ENCODE data around the gene TUBB6.

Gene TUBB6

DNA sequence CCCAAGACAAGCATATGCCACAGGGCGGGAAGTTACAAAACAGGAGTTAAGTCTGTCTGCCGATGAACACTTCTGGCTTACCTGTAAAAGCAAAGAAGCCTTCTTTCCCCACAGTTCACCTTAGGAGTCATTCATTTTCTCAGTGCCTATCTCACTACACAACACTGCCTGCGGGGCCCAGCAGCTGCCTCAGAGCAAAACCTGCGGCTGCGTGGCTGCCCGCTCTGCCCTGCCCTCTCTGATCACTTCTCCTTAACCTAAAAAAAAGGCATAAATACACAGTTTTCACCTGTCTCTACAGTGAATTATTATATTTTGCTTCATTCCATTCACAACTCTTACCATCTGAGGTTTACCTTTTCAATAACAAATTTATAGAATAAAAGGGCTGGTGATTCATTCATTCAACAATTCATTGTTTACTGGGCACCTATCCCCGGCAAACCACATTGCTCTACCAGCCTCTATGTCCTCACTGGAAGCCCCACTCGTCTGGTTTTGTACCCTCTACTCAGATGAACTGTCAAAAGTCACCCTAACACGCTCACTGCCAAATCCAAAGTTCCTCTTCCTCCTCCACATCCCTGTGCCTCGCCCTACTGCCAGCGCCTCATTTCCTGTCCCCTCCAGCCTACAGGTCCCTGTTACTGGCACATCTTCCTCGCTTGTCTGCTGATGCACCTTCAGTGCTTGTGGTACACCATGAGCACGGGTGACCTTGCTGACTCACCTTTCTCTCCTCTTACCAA lies 37.6 kb downstream of the TUBB6 start:
- DNase-seq = no peak

DNA sequence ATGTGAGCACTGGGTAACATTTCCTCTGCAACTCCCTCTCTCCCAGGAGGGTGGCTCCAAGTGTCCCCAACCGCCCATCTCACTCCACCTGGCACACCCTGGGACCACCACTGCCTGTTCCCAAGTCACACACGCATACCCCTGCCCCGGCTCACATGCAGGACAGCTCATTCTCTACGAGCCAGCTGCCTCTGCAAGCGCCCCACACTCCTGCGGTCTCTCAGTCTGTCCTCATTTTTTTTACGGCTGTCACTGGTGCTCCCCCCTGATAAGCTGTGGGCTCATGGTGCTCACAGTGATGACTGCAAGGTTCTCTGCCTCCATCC lies 38.2 kb downstream of the TUBB6 start:
- DNase-seq = no peak

DNA sequence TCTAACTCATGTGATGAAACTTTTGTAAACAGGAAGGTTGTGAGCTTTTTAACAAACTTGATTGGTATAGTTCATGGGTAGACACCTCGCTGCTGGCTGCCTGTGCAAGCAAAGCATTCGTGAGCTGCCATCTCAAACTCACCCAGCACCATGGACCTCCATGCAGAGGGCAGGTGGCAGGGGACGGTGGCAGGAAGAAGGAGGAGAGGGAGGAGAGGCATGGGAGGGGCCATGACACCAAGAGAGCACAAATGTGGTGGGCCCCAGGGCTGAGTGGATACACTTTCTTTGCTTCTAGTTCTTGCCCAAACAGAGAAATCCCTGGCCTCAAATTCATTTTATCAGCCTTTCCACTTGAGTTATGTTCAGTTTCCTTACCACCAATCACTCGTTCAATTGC lies 39.9 kb downstream of the TUBB6 start:
- DNase-seq = no peak

DNA sequence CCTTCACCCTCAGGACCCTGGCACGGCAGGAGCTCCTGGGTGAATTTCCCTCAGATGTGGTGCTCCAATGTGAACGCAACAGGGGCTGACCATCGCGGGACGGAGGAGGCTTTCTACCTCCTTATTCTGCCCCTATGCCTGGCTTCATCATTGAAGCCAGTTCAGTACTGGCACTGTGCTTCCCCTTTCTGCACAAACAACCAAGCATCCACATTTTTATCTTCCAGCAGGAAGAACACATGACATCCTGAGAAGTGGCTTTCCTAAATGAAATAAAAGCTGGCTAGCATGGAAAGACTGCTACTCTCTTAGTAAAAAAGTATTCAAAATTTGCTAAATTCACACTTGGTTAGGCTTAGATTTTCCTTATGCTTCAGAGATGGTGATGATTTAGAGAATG lies 44.1 kb downstream of the TUBB6 start:
- DNase-seq = no peak

DNA sequence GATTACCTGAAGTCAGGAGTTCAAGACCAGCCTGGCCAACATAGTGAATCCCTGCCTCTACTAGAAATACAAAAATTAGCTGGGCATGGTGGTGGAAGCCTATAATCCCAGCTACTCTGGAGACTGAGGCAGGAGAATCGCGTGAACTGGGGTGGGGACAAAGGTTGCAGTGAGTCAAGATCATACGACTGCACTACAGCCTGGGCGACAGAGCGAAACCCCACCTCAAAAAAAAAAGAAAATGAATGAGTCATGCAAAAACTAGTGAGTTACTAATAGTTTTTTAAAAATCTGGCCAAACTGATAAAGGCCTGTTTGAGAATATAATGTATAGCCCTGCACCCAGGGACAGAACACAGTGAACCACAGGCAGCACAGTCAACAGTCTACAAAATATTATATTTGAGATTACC lies 51.5 kb downstream of the TUBB6 start:
- DNase-seq = no peak

DNA sequence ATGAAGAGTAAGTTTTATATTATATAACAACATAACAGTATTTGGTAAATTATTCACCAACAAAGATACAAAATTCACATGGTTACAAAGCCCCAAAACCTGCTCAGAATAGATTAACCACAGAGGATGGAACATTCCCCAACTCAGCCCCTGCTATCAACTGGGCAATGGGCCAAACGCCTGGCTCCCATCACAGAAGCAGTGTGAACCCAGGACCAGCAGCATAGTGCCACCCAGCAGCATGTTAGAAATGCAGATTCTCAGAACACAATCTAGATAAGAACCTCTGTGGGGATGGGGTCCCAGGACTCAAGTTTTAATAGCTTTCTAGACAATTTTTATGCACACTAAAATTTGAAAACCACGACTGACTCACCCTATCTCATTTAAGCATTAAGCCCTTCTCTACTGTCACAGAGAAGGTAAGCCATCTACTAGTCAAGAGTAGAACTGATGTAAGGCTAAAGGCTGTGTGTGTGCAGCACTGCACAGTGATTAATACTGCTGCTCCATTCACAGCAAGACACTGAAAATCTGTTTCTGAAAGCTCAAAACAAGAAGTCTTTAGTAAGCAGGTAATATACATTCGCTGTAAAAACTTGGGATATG lies 53.8 kb downstream of the TUBB6 start:
- DNase-seq = no peak

DNA sequence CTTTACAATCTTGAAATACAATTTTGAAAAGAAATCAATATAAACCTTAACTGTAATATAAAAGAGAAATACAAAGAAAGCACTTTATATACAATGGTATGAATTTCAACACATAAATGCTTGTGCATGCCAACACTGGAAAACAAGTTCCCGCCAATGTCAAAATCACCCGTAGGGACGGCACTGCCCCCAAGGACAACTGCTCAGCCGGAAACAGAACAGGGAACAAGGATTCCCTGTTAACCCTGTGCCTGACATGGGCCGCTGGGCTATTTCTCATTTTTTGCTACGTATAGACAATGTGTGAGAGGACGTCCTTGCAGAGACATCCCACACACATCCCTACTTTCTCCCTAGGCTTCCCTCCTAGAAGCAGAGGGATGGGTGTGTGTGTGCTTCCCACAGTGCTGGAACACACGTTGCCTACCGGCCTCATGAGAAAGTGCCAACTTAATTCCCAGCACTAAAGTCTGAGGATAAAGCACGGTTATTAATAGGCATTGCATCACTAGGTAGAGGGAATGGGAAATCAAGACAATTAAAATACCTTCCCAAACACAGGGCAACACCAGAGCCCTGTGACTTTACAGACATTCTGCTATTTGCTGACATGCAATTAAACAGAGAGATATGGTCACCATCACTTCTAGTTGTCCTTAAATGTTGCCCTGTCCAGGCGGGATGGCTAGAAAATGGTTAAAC lies 54.6 kb downstream of the TUBB6 start:
- DNase-seq = no peak

DNA sequence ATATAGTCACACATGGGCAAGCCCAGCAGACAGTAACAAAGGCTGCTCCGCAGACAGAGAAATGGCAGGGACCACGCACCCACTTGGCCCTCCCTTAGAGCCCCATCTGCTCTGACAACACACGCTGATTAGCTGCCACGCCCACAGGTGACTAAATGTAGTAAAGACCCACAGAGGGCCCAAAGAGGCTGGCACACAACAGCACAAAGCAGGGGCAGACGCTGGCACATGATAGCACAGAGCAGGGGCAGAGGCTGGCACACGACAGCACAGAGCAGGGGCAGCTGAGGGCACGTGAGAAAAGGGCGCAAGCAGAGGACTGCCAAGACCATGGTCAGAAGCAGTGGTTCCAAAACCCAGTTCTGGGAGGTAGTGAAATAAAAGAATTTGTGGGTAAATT lies 58.3 kb downstream of the TUBB6 start:
- no peak for DNase-seq

DNA sequence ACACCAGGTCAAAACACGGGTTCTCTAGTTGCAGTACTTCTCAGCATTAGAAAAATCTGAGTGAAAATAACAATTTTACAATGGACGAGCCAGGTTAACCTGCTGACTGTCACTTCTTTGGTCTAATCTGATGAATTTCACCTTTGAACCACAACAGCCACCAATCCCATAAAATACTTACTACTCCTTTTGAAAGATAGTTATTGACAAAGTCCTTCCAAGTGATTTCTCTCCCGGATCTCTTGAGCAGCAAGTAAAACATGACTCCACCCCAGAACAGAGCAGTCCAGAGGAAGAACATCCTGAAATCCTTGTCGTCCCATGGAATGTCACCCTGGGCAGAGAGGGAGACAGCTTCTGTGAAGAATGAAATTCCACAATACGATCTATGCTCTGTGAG lies 58.7 kb downstream of the TUBB6 start:
- DNase-seq = no peak

DNA sequence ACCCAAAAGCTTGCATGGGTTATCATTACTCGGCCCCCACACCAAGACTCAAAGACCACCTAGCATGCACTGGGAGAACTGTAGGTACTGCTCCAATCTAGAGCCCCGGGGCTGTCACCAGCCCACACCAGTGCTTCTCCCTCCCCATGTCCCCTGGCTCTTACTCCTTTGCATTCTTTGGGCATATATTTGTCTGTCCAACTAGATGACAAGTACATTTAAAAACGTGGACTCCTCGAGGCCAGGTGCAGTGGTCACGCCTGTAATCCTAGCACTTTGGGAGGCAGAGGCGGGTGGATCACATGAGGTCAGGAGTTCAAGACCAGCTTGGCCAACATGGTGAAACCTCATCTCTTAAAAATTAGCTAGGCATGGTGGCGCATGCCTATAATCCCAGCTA lies 61.2 kb downstream of the TUBB6 start:
- no peak for DNase-seq

DNA sequence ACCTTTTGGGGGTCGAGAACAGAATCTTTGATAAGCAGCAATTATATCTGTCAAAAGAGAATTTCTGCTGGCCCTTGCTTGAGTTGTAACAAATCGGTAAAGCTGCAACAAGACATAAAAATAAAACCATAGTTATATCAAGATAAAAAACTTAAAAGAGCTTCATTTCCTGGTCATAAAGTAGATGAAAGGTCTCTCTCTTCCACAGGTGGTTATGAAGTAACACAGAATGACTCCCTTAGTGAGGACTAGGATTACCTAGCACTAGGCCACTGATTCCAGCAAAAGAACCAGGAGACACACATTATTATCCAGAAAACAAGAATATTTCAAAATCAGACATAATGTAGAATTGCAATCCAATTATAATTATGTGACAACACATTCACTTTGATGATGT lies 63.5 kb downstream of the TUBB6 start:
- DNase-seq = no peak

DNA sequence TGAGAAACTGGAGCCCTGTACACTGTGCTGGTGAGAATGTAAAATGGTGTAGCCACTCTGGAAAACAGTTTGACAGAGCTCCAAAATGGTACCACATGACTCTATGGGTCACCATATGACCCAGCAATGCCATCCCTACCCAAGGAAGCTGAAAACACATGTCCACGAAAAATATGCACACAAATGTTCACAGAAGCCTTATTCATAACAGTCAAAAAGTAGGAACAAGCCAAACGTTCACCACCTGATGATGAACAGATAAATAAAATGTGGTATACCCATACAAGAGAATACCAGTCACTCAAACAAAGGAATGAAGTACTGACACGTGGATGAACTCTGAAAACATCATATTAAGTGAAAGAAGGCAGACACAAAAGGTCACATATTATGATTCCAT lies 64.4 kb downstream of the TUBB6 start:
- no peak for DNase-seq

DNA sequence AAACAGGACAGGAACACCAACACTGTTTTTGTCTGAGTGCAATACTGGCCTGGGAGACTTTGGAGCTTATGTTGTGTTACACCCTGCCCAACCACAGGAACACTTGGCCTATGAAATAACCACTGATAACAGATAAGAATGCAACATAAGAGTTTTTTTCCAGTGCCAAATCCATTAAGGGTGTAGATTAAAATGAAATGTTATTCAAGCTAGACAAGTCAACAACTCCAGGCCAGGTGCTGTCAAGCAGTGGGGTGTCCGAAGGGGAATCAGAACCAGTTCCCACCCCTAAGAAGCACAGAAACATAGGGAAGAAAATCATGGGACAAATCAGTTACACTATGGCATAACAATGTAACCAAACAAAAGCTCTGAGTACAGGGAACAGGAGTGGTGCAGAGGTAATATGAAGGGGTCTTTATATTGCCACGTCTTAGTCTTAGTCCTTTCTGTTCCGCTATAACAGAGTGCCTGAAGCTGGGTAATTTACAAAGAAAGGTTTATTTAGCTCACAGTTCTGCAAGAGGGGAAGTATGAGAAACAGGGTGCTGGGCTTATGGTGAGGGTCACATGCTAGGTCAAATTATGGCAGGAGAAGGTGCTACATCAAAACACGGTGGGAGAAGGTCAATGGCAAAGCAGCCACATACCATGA lies 65.2 kb downstream of the TUBB6 start:
- DNase-seq = no peak

DNA sequence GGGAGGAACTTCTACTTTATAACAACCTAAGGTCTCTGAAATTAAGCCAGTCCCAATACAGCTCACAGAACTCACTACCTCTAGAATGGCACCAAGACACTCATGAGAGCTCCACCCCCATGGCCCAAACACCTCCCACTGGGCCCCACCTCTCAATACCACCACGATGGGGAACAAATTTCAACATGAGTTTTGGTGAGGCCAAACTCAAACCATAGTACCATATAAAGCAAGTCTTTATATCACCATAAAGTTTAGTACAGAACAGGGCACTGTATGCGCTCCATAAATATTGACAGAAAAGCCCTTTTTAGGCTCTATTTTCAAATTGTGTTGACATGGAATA lies 65.7 kb downstream of the TUBB6 start:
- no peak for DNase-seq

DNA sequence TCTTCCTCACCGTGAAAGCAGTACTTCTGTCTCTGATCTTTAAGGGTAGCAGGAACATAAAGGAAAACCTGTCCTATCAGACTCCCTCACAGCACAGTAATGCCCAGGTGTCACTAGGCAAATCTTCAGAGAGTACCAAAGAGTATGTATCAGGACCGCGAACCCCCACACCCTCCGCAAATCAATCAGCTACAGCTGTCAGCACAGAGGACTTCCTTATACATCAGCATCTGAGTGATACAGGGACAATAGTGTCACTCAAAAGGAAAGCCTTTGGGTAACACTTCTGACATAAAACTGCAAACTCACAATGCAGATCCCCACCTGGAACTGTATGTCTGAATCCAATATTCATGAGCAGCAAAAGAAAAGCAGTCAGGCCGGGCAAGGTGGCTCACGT lies 66.4 kb downstream of the TUBB6 start:
- DNase-seq = no peak

Measured in hippocampal formation (tissue), 2 donors.